ENCODE measurements around the gene LMNA. TPM values are rescaled to one million over a fixed set of nuclear protein-coding genes. Genes with fewer than 3 reads are reported as not detected.

The LMNA gene
- total RNA-seq, 1 donor from 2014 or later: 1,011 TPM

GRCh38 chr1:156138458-156138867 is 24.0 kb downstream of the LMNA start:
- no peak for DNase-seq (ENCODE audit: low read depth, low spot score)

GRCh38 chr1:156140879-156141707 is 26.6 kb downstream of the LMNA start:
- DNase-seq (ENCODE audit: low read depth, low spot score): no peak

GRCh38 chr1:156143765-156144489 is 29.4 kb downstream of the LMNA start:
- no peak for DNase-seq (ENCODE audit: low read depth, low spot score)

DNA sequence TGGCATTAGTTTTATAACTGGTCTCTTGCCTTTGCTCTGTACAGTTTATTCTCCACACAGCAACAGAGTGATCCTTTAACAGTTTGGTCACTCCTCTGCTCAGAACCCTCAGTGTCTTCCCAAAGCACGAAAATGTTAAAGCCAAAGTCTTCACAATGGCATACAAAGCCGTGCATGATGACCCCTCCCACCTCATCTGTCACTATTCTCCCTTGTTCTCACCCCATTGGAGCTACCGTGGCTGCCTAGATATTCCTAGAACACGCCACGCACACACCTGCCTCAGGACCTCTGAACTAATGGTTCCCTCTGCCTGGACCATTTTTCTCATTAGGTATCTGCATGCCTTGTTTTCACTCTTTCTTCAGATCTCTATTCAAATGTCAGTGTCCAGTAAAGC is 30.2 kb downstream of the LMNA start:
- no peak for DNase-seq (ENCODE audit: low read depth, low spot score)

DNA sequence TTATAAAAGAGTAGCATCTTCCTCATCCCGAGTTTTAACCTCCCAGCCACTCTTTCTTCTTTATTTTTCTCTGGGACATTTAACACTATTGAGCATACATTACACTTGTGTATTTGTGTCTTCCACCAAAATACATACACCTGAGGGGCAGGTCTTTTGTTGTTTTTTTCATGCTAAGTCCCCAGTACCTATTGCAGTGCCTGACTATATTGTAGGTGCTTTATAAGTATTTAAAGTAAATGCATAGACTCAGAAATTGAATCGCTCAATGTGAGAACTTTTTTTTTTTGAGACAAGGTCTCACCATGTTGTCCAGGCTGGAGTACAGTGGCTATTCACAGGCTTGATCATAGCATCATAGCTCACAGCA is 31.1 kb downstream of the LMNA start:
- no peak for DNase-seq (ENCODE audit: low read depth, low spot score)

DNA sequence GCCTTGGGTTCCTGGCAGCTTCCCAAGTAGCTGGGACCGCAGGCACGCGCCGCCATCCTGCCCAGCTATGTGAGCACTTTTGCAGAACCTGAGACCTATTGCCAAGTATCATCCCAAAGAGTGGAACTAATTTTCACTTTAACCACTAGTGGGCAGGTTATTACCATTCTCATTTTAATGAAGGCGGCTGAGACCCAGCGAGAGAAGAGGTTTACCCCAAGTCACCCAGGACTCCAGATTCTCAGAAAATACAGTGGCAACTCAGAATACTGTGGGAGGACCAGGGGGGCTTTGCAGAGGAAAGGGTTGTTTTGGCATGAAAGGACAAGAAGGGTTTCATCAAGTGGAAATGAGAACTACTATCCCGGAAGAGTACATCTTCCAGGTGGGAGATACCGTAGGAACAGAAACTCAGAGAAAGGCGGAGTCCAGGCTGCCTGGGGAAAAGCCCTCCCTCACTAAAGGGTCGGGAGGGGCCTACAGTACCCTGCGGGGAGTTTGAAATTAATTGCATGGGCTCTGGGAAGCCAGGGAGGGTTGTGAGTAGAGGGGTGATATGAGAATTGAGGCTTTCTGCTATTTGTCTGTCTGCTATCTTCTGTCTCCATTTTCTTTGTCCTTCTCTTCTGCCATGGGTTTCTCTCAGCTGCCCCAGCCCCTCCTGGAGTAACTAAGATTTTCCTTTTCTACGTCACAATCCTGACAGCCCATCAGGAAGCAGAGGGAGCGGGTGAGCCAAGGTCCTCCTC is 31.7 kb downstream of the LMNA start:
- DNase-seq (ENCODE audit: low read depth, low spot score): peak; percentile 67

GRCh38 chr1:156146769-156147405 is 32.4 kb downstream of the LMNA start:
- no peak for DNase-seq (ENCODE audit: low read depth, low spot score)

DNA sequence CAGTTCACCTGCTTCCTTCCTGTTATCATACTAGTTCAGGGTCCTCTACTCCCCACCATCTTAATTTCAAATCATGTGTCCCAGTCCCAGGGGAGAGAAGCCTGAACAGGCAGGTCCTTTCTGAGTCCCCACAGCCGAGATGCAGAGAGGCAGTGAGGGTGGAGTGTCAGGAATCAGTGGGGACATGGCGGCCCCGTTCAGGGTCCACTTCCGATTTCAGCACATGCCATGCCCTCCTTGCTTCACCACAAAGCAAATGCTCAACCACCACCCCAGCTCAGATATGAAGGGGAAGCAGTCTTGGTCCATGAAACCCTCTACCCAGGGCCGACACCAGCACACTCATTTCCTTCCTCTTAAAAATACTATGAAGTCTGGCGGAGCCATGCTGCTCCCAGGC is 33.7 kb downstream of the LMNA start:
- no peak for DNase-seq (ENCODE audit: low read depth, low spot score)

DNA sequence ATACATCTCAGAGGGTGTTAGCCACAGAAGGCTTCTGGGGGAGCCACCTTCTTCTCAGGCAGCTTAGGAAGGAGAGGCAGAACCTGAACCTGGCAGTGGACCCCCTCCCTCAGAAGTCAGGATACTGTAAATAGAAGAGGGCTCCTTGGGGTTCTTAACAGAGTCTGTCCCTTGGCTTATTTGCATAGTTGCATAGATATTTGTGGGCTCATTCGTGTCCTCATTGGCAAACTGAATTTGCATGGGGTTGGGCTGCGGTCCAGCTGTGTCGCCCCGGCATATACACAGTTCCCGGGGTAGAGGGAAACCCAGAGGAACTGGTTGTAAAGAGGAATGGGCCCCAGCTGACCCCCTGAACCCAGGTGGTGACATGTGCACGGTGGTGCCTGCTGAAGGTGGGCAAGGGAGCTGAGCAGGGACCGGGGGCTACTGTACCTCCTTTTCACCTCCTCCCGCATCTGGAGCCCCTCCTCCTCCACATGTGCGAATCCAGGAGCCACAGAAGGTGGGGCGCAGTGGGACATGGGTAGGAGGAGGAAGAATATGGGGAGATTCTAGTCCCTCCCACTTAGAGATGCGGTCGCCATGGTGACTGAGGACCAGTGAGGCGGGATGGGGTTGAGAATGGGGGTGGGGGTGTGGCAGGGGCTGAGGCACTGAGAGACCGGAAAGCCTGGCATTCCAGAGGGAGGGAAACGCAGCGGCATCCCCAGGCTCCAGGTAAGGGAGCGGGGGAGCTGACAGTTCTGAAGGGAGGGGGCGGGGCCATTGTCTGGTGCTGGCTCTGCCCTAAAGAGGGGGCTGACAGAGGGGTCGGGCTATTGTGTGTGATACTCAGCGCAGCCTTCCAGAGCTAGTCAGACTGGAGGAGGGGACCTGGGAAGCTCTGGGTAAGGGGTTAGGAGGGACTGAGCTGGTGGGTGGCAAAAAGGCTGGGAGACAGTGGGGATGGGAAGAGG is 35.1 kb downstream of the LMNA start:
- no peak for DNase-seq (ENCODE audit: low read depth, low spot score)

DNA sequence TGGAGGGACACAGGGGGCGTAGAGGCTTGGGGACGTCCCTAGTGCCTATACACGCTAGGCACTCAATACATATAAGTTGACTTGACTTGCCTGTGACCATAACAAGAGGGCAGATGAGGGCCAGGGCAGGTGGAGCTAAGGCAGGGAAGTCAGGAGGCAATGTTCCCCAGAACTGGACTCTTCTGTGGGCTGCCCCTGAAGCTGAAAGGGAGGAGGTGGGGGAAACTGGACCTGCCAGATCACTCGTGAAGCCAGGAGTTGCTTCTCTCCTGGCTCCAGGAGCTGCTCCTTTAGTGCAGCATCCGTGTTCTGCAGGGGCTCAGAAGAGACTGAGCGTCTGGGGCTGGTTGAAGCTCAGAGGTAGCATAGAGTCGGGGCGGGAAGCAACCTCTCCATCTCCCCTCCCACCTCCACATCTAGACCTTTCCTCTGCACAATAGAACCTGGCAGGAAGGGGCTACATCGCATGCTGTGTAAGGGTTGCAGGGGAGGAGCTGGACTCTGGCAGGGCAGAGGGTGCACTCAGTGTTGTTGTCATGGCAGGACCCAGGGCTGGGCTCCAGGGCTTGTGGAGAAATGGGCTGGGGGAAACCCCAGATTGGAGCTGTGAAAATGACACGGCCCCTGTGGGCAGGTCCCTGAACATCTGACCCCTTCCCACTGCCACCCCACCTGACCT is 36.0 kb downstream of the LMNA start:
- DNase-seq (ENCODE audit: low read depth, low spot score): no peak

DNA sequence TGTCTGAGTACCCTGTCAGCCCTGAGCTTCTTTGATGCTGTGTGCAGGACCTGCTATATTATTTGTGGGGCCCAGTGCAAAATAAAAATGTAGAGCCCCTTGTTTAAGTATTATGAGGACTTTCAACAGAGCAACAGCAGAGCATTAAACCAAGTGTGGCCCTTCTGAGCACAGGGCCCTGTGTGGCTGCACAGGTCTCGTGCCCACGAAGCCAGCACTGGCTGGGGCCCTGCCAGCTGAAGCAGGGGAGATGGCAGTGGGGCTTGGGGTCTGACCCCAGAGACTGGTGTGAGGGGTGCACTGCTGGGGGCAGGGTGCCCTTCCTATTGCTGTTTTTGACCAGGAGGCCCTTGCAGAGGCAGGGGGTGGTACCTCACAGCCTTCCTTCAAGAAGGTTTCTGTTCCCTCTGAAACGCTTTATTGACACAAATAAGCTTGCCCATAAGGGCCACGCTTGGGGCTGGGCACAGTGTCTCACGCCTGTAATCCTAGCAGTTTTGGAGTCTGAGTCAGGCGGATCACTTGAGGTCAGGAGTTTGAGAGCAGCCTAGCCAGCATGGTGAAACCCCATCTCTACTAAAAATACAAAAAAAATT is 36.7 kb downstream of the LMNA start:
- no peak for DNase-seq (ENCODE audit: low read depth, low spot score)

DNA sequence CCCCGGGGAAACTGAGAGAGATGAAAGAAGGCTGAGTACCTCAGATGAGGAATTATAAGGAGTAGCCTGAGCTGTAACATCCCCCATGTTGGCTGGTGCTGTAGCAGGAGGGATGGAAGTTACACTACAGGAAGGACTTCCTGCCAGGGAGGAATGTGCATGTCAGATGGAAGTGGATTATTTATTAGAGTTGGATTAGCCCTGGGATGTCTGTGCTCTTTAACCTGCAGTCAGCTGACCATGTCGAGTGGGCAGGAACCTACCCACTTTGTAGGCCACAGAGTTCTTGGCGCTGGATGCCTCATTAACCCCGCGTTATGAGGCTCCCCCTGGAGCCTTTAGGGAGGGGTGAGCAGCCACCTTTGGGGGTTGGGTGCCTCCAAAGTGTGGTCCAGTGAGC is 38.1 kb downstream of the LMNA start:
- no peak for DNase-seq (ENCODE audit: low read depth, low spot score)

DNA sequence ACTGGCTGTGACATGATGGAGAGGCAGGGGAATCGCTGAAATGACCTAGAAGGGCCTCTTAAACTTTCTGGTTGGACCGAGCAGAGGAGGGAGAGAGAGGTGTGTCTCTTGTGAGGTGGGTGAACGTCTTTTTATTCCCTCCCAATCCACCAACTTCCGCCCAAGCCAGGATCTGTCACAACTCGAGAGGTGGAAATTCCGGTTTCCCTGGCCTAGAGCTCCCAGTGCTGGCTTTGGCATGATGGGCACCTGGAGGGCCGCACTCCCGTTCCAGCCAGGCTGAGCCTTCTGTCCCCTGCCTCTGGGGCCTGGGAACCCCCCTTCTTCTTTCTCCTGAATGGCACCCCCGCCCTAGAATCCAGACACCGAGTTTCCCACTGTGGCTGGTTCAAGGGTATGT is 38.9 kb downstream of the LMNA start, which contains the start of gene SEMA4A:
Gene SEMA4A (plus strand): TSS at position 224 of the 400 bp plus-strand sequence. CDS start 994 bp downstream, outside the sequence.
- DNase-seq (ENCODE audit: low read depth, low spot score): no peak

DNA sequence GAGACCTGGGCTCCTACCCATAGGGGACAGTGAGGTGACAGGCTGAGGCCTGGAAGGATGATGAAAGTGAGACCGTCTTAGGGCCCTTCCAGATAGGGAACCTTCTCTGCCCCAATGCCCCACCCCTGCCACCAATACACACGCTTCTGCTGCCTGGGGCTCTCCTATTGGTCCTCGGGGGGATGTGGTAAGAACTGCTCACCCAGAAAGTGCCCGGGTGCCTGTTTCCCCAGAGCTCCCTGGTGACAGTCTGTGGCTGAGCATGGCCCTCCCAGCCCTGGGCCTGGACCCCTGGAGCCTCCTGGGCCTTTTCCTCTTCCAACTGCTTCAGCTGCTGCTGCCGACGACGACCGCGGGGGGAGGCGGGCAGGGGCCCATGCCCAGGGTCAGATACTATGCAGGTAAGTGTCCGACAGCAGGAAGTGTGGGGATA is 39.8 kb downstream of the LMNA start:
- DNase-seq (ENCODE audit: low read depth, low spot score): no peak

GRCh38 chr1:156155756-156156510 is 41.4 kb downstream of the LMNA start:
- DNase-seq (ENCODE audit: low read depth, low spot score): no peak

- DNase-seq (ENCODE audit: low read depth, low spot score): no peak
These were observed 43.0 kb downstream of the LMNA start for GRCh38 chr1:156157506-156157905.

DNA sequence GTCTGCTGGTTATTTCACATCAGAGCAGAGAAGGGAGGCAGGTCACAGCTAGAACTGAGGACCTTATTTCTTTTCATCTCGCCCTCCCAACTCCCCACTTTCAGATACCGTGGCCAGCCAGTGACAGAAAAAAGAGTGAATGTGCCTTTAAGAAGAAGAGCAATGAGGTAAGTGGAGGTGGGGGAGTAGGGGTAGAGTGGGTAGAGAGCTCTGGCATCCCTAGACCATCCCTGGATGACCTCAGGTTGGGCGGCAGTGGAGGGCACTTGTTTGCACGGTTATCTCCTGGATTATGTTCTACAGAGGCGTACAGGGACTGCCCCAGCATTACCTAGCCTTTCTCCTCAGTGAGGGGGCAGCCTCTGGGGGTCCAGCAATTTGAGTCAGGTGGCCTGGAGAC is 43.5 kb downstream of the LMNA start:
- no peak for DNase-seq (ENCODE audit: low read depth, low spot score)

- no peak for DNase-seq (ENCODE audit: low read depth, low spot score)
These were observed 45.7 kb downstream of the LMNA start for GRCh38 chr1:156160000-156160742.

All from pulmonary artery endothelial cell (primary cell).